ENCODE data around the gene HAUS7. TPM values are rescaled to one million over a fixed set of nuclear protein-coding genes. Genes with fewer than 3 reads are reported as not detected.

The HAUS7 gene
- total RNA-seq, 1 experiment from 2014 or later = 34.2 TPM

DNA sequence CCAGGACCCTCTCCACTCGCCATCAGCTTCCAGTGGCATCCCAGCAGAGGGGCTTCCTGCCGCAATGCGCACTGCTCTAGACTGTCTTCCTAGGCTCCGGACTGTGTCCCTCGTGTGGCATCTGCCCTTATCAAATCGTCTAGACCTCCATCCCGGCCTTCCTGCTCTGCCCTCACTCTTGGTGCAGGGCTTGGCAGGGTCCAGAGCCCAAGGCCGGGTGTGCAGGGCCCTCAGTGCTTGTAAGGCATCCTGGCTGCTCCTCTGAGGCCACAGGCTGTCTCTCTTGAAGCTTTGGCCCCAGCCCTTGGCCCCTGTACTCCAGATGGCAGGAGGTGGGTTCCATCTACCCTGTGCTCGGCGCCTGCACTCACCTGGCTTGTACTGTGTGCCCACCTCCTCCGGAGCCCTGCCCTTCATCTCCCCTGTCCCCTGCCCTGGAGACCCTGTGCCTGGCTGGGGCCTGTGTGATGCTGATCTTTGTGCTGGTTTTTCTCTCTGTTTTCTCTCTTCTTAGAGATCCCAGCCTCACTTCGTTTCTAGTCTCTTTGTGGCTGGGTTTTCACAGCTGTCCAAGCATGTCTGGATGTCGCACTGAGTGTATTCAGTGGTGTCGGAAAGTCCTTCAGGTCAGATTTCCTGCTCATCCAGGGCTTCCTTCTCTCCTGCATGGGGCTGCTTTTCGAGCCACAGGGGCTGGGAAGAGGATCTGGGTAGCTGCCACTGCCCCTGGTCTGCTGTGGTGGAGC is 20.8 kb downstream of the HAUS7 start:
- H3K27ac ChIP-seq = no peak overlapping the region
- no peaks in the 10 kb centered on the region for H3K9me3 ChIP-seq (replicated peaks)
- H3K4me1 ChIP-seq (replicated peaks) = no peaks in the 10 kb centered on the region
- H3K27me3 ChIP-seq (replicated peaks) = no peaks in the 10 kb centered on the region
- DNase-seq (ENCODE audit: low read depth in 1 of 2, low spot score in 2 of 2) = no peak
- no peak overlapping the region for H3K4me3 ChIP-seq
- H3K36me3 ChIP-seq = no peaks in the 10 kb centered on the region

DNA sequence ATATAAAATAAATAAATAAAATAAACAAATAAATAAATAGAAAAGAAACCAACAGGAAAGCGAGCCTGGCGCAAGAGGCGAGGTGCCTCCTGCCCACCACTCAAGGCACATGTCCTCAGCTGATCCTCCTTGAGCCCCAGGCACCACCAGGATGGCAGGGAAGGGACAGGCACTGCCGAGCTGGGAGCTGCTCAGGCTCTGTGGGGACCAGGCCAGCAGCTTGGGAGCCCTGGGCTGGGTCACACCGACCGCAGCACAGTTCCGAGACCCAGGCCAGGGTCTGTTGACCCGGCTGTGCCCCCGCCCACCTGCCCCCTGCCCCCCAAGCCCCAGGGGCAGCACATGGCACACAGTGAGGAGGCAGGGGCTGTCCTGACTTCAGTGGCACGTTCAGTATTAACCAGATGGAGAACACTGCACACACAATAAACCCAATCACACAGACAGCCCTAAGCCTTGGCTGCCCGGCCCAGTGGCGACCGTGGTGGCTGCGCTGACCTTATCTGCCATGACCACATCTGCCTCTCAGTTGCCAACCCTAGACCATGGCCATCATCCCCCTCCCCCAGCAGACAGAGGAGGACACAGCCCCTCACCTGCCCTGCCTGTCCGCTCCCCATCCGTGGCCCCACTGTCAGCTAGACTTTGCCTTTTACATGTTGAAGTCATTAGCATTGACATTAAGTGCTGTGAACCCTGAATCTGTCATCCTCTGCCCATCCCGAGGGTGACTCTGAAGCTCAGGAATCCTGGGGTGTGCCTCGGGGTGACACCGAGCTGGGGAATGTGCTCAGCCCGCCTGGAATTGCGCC is 21.6 kb downstream of the HAUS7 start:
- DNase-seq (ENCODE audit: low read depth in 1 of 2, low spot score in 2 of 2) = no peak
- H3K27ac ChIP-seq = no peak overlapping the region

DNA sequence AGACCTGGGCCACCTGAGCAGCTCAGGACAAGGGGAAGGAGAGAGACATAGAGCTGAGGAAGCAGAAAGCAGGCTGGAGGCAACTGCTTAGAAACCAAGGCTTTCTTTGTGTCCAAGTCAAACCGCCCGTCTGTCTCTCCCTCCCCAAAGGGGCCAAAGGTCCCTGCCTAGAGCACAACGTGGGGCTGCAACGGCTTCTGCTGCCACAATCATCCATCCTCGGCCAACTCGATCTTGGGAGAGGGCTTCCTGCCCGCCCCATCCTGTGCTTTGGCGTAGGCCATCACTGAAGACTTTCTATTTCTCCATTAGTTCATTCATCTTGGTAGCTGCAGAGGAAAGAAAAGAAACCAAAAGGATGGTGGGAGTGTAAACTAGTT is 22.8 kb downstream of the HAUS7 start:
- Histone ChIP-seq H3K9me3 (replicated peaks) (no peaks in the 10 kb centered on the region), H3K4me1 (replicated peaks) (no peaks in the 10 kb centered on the region), H3K27me3 (replicated peaks) (no peaks in the 10 kb centered on the region), H3K27ac (no peak overlapping the region), H3K4me3 (no peak overlapping the region), H3K36me3 (no peaks in the 10 kb centered on the region)
- DNase-seq (ENCODE audit: low read depth in 1 of 2, low spot score in 2 of 2) = no peak

More for the DNA sequence above, 21.6 kb downstream of the HAUS7 start:
- Histone ChIP-seq H3K27me3 (replicated peaks) (no peaks in the 10 kb centered on the region), H3K4me3 (no peak overlapping the region), H3K4me1 (replicated peaks) (no peaks in the 10 kb centered on the region), H3K36me3 (no peaks in the 10 kb centered on the region), H3K9me3 (replicated peaks) (no peaks in the 10 kb centered on the region)

GRCh38 chrX:153446950-153447580 is 23.3 kb downstream of the HAUS7 start:
- Histone ChIP-seq H3K27ac (no peak overlapping the region), H3K27me3 (replicated peaks) (no peaks in the 10 kb centered on the region), H3K36me3 (no peaks in the 10 kb centered on the region), H3K9me3 (replicated peaks) (no peaks in the 10 kb centered on the region), H3K4me1 (replicated peaks) (no peaks in the 10 kb centered on the region), H3K4me3 (no peak overlapping the region)
- no peak for DNase-seq (ENCODE audit: low read depth in 1 of 2, low spot score in 2 of 2)

GRCh38 chrX:153446636-153446936 is 23.8 kb downstream of the HAUS7 start:
- no peaks in the 10 kb centered on the region for H3K9me3 ChIP-seq (replicated peaks)
- H3K4me3 ChIP-seq = no peak overlapping the region
- no peaks in the 10 kb centered on the region for H3K4me1 ChIP-seq (replicated peaks)
- no peak overlapping the region for H3K27ac ChIP-seq
- no peaks in the 10 kb centered on the region for H3K27me3 ChIP-seq (replicated peaks)
- no peak for DNase-seq (ENCODE audit: low read depth in 1 of 2, low spot score in 2 of 2)
- H3K36me3 ChIP-seq = no peaks in the 10 kb centered on the region

DNA sequence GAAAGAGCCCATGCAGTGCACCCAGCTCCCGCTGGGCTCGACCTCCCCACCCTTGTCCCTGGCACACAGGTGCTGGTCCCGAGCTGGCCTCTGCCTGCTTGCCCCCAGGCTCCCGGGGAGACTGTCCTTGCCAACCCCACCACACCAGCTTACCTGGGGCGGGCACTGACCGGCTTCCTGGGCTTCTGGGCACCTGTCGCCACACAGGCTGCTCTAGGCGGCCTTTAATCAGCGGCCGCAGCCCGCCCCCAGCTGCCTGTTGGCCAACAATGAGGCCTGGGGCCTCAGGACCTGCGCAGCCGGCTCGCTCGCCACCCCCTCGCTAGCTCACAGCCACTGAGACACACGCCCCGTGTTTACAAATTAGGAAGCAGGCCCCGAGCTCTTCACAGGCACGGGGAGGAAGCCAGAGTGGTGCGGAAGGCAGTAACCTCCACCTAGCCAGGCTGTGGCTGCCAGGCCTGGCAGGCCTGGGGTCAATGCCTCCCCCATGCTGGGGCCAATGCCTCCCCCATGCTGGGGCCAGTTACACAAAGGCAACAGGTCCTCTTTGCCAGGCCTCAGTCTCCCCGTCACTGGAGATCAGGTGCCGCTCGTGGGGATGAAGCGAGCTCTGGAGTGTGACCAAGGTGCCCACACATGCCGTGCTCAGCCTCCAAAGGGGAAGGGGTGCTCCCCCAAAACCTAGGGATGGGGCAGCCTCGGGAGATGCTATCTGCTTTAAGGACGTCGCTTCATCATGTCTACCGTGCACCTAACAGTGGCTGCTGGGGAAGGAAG is 24.3 kb downstream of the HAUS7 start, which contains the start of gene TREX2:
TSS of gene TREX2 (minus strand) at position 201 of the 780 bp plus-strand sequence. CDS start 626 bp downstream, outside the sequence.
- Histone ChIP-seq H3K9me3 (replicated peaks) (no peaks in the 10 kb centered on the region), H3K27ac (no peak within 1 kb of the TSS), H3K27me3 (replicated peaks) (no peaks in the 10 kb centered on the region), H3K36me3 (no peaks in the 10 kb centered on the region), H3K4me1 (replicated peaks) (no peaks in the 10 kb centered on the region), H3K4me3 (no peak within 1 kb of the TSS)
- DNase-seq (ENCODE audit: low read depth in 1 of 2, low spot score in 2 of 2) = no peak

GRCh38 chrX:153445106-153445855 is 25.1 kb downstream of the HAUS7 start:
- no peaks in the 10 kb centered on the region for H3K9me3 ChIP-seq (replicated peaks)
- H3K27me3 ChIP-seq (replicated peaks) = no peaks in the 10 kb centered on the region
- H3K4me1 ChIP-seq (replicated peaks) = no peaks in the 10 kb centered on the region
- no peaks in the 10 kb centered on the region for H3K36me3 ChIP-seq
- H3K27ac ChIP-seq = no peak overlapping the region
- no peak overlapping the region for H3K4me3 ChIP-seq
- no peak for DNase-seq (ENCODE audit: low read depth in 1 of 2, low spot score in 2 of 2)

DNA sequence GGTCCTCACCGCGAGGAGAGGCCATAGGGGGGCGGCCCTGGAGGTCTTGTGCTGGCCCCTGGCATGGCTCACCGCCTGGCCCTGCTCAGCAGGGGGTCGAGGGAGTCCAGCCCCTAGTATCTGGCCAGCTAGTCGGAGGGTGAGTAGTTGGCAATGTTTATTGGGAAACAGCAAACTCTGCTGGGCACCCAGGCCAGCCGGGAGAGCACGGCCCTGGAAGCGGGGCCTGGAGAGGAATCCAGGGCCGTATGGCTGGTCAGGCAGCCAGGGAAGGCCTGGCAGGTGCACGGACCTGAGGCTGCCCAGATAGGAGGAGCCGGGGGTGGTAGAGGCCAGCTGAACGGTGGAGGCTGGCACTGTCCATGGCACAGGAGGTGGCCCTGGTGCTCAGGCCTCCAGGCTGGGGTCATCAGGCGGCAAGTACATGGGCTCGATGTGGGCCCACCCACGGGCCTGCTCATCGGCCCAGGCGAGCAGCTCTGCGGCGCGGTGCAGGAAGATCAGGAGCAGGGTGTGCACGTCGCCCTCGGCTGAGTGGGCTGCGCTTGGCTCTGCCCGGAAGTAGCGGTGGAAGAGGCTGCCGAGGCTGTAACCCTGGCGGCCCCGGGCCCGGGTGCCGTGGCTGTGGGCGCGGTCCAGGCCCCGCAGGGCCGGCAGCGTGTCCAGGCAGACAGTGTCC is 25.9 kb downstream of the HAUS7 start:
- H3K27ac ChIP-seq = no peak overlapping the region
- no peak for DNase-seq (ENCODE audit: low read depth in 1 of 2, low spot score in 2 of 2)
- H3K4me1 ChIP-seq (replicated peaks) = no peaks in the 10 kb centered on the region
- no peaks in the 10 kb centered on the region for H3K9me3 ChIP-seq (replicated peaks)
- H3K36me3 ChIP-seq = no peaks in the 10 kb centered on the region
- H3K4me3 ChIP-seq = no peak overlapping the region
- no peaks in the 10 kb centered on the region for H3K27me3 ChIP-seq (replicated peaks)

GRCh38 chrX:153443476-153444332 is 26.7 kb downstream of the HAUS7 start:
- Histone ChIP-seq H3K36me3 (no peaks in the 10 kb centered on the region), H3K9me3 (replicated peaks) (no peaks in the 10 kb centered on the region), H3K27me3 (replicated peaks) (no peaks in the 10 kb centered on the region), H3K4me3 (no peak overlapping the region), H3K27ac (no peak overlapping the region), H3K4me1 (replicated peaks) (no peaks in the 10 kb centered on the region)
- DNase-seq (ENCODE audit: low read depth in 1 of 2, low spot score in 2 of 2) = no peak

DNA sequence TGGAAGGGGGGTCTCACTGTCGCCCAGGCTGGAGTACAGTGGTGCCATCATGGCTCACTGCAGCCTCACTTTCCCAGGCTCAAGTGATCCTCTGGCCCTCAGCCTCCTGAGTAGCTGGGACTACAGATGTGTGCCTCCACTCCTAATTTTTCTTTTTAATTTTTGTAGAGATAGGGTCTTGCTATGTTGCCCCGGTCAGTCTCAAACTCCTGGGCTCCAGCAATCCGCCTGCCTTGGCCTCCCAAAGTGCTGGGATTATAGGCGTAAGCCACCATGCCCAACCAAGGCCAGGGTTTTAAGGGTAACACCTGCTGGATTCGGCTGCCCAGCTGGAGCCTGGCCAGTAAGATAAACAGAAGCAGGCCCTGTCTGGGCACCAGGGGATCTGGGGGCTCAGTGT is 27.9 kb downstream of the HAUS7 start:
- Histone ChIP-seq H3K4me3 (no peak overlapping the region), H3K36me3 (no peaks in the 10 kb centered on the region), H3K27ac (no peak overlapping the region), H3K27me3 (replicated peaks) (no peaks in the 10 kb centered on the region), H3K4me1 (replicated peaks) (no peaks in the 10 kb centered on the region), H3K9me3 (replicated peaks) (no peaks in the 10 kb centered on the region)
- DNase-seq (ENCODE audit: low read depth in 1 of 2, low spot score in 2 of 2) = no peak

GRCh38 chrX:153441981-153442380 is 28.4 kb downstream of the HAUS7 start:
- Histone ChIP-seq H3K4me3 (no peak overlapping the region), H3K27me3 (replicated peaks) (no peaks in the 10 kb centered on the region), H3K36me3 (no peaks in the 10 kb centered on the region), H3K9me3 (replicated peaks) (no peaks in the 10 kb centered on the region), H3K27ac (no peak overlapping the region), H3K4me1 (replicated peaks) (no peaks in the 10 kb centered on the region)
- no peak for DNase-seq (ENCODE audit: low read depth in 1 of 2, low spot score in 2 of 2)

DNA sequence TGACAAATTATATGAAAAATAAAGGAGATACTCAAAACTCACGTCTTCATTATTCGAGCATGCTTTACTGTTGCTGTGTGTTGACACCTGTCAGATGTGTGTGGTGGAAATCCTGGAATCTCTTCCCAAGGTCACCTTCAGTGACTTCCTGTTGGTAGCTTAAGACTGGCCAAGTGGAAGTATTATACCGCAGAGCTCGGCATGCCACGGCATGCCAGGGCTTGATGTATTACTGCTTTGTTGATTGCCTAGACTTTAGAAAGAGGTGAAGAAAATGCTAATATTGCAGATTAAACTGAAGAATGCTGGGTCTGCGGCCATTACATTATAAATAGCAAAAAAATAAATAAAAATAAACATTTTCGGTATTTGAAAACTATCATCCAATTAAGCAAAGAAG is 29.1 kb downstream of the HAUS7 start:
- DNase-seq (ENCODE audit: low read depth in 1 of 2, low spot score in 2 of 2) = no peak

More for the DNA sequence above, 29.1 kb downstream of the HAUS7 start:
- Histone ChIP-seq H3K27me3 (replicated peaks) (no peaks in the 10 kb centered on the region), H3K27ac (no peak overlapping the region), H3K9me3 (replicated peaks) (no peaks in the 10 kb centered on the region), H3K4me3 (no peak overlapping the region), H3K4me1 (replicated peaks) (no peaks in the 10 kb centered on the region), H3K36me3 (no peaks in the 10 kb centered on the region)
